ENCODE results near the gene POLR2J. TPM values are rescaled to one million over a fixed set of nuclear protein-coding genes. Genes with fewer than 3 reads are reported as not detected.
"Not testable (repeated sequence)": the region's sequence is repeated elsewhere in the genome, so short reads cannot be mapped to it uniquely, and the experiment has no call there.

Gene POLR2J
- total and polyA plus RNA-seq, 2 experiments from 2014 or later: 31.8 to 121 TPM

DNA sequence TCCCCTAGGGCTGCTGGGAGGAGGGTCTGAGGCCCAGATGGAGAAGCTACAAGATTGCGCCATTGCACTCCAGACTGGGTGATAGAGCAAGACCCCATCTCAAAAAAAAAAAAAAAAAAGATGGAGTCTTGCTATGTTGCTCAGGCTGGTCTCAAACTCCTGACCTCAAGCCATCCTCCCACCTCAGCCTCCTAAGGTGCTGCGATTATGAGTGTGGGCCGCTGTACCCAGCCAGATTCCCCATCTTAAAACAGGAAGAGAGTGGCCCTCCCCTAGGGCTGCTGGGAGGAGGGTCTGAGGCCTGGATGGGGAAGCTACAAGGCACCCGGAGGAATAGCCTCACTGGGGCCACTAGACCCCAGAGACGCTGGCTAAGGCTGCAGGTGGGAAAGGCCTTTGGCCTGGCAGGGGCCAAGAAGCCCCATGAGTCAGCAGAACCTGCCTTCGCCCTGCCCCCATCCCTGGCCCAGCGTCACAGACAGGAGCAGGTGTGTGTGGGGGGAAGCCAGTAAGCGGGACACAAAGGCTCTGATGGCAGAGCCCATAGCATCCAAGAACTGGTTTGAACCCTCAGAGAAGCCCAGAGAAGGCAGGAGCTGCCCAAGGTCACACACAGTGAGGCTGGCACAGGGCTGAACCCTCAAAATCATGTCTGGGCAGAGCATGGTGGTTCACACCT is 28.8 kb upstream of the POLR2J start:
- not testable (repeated sequence) for H3K27ac ChIP-seq; H3K4me1 ChIP-seq (ENCODE audit: low read depth); H3K27me3 ChIP-seq; H3K9me3 ChIP-seq (ENCODE audit: low read depth); DNase-seq (ENCODE audit: low read depth in 1 of 2, low spot score in 1 of 2); H3K4me3 ChIP-seq; H3K36me3 ChIP-seq

DNA sequence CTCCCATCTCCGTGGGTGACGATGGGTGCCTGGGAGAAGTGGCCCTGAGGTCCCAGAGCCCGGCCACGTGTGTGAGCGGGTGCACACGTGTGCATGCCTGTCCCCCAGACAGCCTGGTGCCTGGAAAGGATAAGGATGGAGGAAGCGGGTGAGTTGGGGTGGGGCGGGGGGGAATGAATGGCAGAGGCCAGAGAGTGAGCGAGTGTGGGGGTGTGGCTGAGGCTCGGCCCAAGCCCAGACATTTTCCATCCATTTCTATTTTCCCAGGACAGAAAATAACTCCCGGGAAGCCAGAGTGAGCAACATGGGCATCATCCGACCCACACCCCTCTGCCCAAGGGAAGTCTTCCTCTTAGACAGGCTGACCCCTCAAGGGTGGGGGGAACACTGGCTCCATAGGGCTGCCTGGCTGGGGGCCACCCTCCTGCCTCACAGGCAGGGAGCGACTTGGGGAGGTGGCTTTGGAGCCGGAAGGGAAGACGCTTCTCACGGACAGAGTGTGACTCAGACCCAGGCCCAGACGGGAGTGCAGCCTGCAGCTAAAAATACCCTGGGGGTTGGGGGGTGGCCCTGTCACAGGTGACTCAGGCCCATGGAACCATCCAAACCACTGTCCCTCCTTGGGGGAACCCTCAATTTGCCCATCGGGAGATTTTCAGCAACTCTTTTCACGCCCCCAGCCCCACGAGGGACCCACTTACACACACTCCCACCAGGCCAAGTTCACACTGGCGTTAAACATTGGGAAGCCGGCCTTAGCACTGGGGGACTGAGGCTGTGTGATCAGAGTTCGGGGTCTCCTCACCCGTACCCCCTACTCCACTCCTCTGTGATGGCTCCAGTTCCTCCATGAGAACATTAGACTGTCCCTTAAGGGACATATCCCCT is 26.8 kb upstream of the POLR2J start:
- not testable (repeated sequence) for DNase-seq (ENCODE audit: low read depth in 1 of 2, low spot score in 1 of 2); H3K36me3 ChIP-seq; H3K4me1 ChIP-seq (ENCODE audit: low read depth); H3K9me3 ChIP-seq (ENCODE audit: low read depth); H3K27me3 ChIP-seq; H3K4me3 ChIP-seq
- H3K27ac ChIP-seq: peak overlapping the region; percentile 67

DNA sequence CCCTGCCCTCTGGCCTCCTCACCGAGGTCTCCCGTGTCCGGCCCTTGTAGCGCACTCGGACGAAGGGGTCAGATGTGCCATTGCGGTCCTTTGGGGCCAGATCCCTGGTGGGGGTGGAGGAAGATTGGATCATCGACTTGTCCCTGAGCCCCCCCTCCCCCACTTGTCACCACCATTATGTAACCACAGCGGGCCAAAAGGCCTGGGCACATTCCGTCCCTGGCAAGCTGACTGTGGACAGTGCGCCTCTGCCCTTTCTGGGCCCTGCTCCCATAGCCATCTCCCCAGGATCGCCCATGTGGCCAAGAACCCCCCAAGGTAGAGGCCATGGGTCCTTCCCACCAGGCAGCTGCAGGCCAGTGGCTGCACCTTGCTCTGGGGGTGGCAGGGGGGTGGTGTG is 24.4 kb upstream of the POLR2J start:
- H3K27ac ChIP-seq; H3K4me1 ChIP-seq (ENCODE audit: low read depth); H3K27me3 ChIP-seq; H3K36me3 ChIP-seq; H3K9me3 ChIP-seq (ENCODE audit: low read depth); H3K4me3 ChIP-seq; DNase-seq (ENCODE audit: low read depth in 1 of 2, low spot score in 1 of 2): not testable (repeated sequence)

DNA sequence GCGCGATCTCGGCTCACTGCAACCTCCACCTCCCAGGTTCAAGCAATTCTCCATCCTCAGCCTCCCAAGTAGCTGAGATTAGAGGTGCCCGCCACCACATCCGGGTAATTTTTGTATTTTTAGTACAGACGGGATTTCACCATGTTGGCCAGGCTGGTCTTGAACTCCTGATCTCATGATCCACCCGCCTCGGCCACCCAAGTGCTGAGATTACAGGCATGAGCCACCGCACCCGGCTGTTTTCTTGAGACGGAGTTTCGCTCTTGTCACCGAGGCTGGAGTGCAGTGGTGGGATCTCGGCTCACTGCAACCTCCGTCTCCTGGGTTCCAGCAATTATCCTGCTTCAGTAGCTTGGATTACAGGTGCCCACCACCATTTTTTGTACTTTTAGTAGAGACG is 19.6 kb upstream of the POLR2J start:
- H3K4me3 ChIP-seq; H3K36me3 ChIP-seq; H3K9me3 ChIP-seq (ENCODE audit: low read depth); H3K27me3 ChIP-seq; DNase-seq (ENCODE audit: low read depth in 1 of 2, low spot score in 1 of 2); H3K4me1 ChIP-seq (ENCODE audit: low read depth); H3K27ac ChIP-seq: not testable (repeated sequence)

DNA sequence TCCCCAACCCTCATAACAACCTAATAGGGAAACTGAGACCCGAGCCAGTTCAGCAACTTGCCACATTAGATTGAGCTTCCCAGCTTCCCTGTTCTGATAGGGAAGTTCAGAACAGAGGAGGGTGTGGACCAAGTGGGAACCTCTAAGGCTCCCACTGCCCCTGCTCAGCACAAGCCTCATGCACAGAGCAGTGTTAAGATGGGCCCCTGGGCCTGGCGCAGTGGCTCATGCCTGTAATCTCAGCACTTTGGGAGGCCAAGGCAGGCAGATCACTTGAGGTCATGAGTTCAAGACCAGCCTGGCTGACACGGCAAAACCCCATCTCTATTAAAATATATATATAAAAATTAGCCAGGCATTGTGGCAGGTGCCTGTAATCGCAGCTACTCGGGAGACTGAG is 18.6 kb upstream of the POLR2J start:
- not testable (repeated sequence) for DNase-seq (ENCODE audit: low read depth in 1 of 2, low spot score in 1 of 2); H3K27me3 ChIP-seq; H3K36me3 ChIP-seq; H3K4me1 ChIP-seq (ENCODE audit: low read depth); H3K4me3 ChIP-seq; H3K27ac ChIP-seq; H3K9me3 ChIP-seq (ENCODE audit: low read depth)

DNA sequence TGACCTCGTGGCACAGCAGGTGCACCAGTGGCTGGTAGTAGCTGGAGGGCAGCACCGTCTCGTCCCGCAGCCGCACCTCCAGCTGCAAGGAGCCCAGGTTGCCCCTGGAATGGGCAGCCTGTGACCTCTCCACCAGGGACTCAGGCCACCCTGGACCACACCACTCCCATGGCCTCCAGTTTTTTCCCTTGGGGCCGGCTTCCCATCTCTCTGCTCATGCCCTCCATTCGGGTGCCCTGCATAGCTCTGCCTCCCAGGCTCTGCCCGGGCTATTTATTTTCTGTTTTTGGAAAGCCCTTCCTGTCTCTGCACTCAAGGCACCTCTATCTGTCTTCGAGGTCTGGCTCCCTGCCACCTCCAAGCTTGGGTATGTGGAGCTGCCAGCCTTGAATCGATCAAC is 18.1 kb upstream of the POLR2J start:
- not testable (repeated sequence) for H3K27me3 ChIP-seq; DNase-seq (ENCODE audit: low read depth in 1 of 2, low spot score in 1 of 2); H3K27ac ChIP-seq

DNA sequence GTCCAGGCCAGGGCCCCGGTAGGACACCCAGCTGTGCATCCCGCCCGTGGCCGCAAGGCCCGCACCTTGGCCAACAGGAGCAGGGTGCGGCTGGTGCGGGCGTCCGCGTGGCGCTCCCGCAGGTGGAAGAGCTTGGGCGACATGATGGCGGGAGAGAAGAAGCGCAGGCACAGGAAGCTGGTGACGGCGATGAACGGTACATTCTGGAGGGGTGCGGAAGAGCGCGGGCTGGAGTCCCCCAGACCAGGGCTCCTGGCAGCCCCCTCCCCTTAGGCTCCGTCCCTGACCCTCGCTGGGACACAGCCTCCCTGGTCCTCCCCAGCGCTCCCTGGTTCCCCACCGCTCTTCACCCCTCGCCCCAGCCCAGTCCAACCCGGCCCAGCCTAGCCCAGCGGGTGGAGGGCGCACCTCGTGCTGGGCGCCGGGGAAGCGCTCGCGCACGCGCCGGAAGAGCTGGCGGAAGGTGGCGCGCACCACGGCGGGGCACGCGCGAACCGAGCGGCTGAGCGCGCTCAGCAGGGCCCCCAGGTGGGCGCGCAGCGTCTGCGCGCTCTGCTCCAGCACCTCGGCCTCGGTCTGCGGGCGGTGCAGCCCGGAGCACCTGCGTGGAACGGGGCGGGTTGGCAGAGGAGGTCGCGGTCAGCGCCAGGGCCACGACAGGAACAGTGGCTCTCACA is 15.9 kb upstream of the POLR2J start:
- H3K27me3 ChIP-seq; H3K9me3 ChIP-seq (ENCODE audit: low read depth); H3K27ac ChIP-seq; H3K36me3 ChIP-seq; DNase-seq (ENCODE audit: low read depth in 1 of 2, low spot score in 1 of 2); H3K4me3 ChIP-seq; H3K4me1 ChIP-seq (ENCODE audit: low read depth): not testable (repeated sequence)

More for the DNA sequence above, 18.1 kb upstream of the POLR2J start:
- not testable (repeated sequence) for H3K36me3 ChIP-seq; H3K4me1 ChIP-seq (ENCODE audit: low read depth); H3K4me3 ChIP-seq; H3K9me3 ChIP-seq (ENCODE audit: low read depth)

DNA sequence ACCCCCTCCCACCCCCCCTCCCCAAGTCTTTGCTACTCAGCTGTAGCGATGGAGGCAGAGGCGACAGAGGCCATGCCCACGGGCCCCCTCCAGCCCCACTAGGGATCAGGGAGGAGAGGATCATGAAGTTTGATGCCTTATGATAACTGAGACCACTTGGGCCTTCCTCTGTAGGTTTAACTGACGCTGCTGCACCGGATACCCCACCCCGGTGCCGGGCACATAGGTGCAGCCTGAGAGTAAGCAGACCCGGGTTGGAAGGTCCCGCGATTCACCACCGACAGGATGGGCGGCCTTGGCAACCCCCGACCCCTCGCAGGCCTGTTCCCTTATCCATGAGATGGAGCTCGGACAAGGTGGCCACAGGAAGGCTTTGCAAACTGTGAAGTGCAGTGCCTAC is 15.3 kb upstream of the POLR2J start:
- DNase-seq (ENCODE audit: low read depth in 1 of 2, low spot score in 1 of 2); H3K4me1 ChIP-seq (ENCODE audit: low read depth); H3K36me3 ChIP-seq; H3K27ac ChIP-seq; H3K27me3 ChIP-seq; H3K9me3 ChIP-seq (ENCODE audit: low read depth); H3K4me3 ChIP-seq: not testable (repeated sequence)

DNA sequence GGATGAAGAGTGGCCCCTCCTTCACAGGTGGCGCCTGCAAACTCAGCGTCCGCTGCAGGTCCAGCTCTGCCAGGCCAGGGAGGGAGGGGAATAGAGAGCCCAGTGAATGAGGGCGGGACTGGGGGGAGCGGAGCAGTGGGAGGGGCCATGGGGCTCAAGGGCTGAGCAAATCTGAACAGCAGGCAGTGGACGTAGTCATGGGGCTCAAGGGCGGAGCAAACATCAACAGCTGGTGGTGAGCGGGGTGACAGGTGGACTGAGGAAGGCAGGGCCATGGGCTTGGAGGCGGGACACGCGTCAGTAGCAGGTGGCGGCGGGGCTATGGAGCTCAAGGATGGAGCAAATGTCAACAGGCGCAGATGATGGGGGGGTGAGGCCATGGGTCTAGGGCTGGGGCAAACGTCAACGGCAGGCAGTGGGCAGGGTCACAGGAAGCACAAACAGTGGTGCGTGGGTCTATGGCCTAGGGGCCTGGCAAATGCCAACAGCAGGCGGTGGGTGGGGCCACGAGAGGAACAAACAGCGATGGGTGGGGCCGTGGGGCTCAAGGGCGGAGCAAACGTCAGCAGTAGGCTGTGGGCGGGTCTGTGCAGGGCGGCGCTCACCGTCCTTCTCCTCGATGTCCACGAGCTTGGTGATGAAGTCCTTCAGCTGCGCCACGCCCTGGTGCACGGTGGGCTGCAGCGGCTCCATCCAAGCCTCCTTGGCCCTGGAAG is 14.7 kb upstream of the POLR2J start:
- not testable (repeated sequence) for H3K36me3 ChIP-seq; H3K9me3 ChIP-seq (ENCODE audit: low read depth); DNase-seq (ENCODE audit: low read depth in 1 of 2, low spot score in 1 of 2); H3K27ac ChIP-seq; H3K4me3 ChIP-seq; H3K4me1 ChIP-seq (ENCODE audit: low read depth); H3K27me3 ChIP-seq

DNA sequence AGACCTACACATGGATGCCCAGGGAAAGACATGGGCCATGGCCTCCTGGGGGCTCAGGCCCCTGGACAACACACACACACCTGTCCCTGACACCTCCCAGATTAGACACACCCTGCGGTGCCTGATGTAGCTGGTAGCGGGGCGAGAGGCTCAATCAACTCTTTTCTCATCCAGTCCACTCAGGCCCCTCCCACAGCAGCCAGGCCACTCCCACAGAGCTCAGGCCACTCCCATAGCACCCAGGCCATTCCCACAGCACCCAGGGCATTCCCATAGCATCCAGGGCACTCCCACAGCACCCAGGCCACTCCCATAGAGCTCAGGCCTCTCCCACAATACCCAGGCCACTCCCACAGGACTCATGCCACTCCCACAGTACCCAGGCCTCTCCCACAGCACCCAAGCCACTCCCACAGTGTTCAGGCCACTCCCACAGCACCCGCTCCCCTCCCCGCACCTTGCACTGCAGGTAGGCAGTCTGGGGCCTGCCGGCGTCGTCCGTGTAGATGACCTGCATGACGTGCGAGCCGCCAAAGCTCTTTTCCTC is 11.9 kb upstream of the POLR2J start:
- H3K27me3 ChIP-seq; H3K36me3 ChIP-seq; H3K4me3 ChIP-seq; H3K4me1 ChIP-seq (ENCODE audit: low read depth); DNase-seq (ENCODE audit: low read depth in 1 of 2, low spot score in 1 of 2); H3K27ac ChIP-seq; H3K9me3 ChIP-seq (ENCODE audit: low read depth): not testable (repeated sequence)

DNA sequence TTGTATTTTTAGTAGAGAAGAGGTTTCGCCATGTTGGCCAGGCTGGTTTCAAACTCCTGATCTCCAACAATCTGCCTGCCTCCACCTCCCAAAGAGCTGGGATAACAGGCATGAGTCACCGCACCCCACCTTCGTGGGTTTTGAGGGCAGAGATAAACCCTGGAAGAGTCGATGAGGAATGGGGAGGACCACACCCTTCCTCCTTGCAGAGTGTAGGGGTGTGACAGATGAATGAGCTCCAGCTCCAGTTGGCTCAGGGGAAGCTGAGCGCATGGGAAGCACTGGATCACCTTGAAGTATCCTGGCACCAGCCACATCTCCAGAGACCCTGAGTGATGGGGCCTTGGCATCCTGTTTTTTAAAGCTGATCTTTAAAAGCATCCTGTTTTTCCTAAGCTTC is 5.6 kb upstream of the POLR2J start:
- H3K36me3 ChIP-seq; H3K27me3 ChIP-seq; H3K4me3 ChIP-seq; H3K27ac ChIP-seq; H3K4me1 ChIP-seq (ENCODE audit: low read depth); DNase-seq (ENCODE audit: low read depth in 1 of 2, low spot score in 1 of 2); H3K9me3 ChIP-seq (ENCODE audit: low read depth): not testable (repeated sequence)

DNA sequence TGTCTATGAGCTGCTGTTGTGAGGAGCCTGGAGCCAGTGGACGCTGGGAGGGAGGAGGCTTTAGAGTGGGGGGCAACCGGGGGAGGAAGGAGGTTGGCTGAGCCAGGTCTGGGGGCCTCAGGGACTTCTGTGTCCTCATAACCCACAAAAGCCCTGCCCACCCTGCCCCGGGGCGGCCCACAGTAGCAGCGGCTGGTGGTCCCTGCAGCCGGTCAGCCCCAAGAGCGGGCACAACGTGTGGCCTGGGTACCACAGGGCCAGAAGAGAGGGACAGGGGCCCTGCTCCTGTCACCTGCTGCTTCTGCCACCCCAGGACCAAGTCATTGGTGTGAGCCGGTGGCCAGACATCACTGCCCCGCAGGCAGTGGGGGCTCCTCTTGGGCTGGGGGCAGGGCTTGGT is 3.2 kb upstream of the POLR2J start:
- not testable (repeated sequence) for H3K27me3 ChIP-seq; H3K4me3 ChIP-seq; H3K27ac ChIP-seq; DNase-seq (ENCODE audit: low read depth in 1 of 2, low spot score in 1 of 2); H3K4me1 ChIP-seq (ENCODE audit: low read depth); H3K9me3 ChIP-seq (ENCODE audit: low read depth); H3K36me3 ChIP-seq
